HG03575 (cell line): ENCODE measurements around the gene CAPN11.
"Not testable (repeated sequence)": the region's sequence is repeated elsewhere in the genome, so short reads cannot be mapped to it uniquely, and the experiment has no call there.

ENCODE experiments used
- ATAC-seq: cut with Tn5 transposase; IDR thresholded peaks from one replicate; pipeline ENCODE4 v1.9.1; 2021; ENCODE audit not compliant: unreplicated experiment, insufficient number of reproducible peaks, low FRiP score; ENCODE audit errors: extremely low read depth

Gene CAPN11

GRCh38 chr6:44128020-44128917 lies 30.4 kb upstream of the CAPN11 start:
- no peak for ATAC-seq

GRCh38 chr6:44129841-44130322 lies 28.7 kb upstream of the CAPN11 start:
- no peak for ATAC-seq

DNA sequence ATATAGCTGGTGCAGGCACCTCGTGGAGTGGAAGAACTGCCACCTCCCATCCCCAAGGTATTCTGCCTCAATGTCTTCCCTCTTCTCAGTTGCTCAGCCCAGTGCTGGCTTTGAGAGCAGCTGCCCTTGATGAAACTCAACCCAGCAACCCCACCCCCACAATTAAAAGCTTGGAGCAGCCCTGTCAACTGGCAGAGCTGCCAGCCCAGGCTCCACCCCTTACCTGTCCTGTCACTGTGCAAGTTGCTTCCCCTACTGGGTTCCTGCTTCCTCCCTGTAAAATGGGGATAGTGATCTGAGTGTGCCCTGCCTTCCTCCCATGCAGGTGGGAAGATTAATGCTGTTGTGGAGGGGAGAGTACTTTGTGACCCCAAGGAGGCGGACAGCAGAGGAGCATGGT lies 26.7 kb upstream of the CAPN11 start:
- ATAC-seq = no peak

DNA sequence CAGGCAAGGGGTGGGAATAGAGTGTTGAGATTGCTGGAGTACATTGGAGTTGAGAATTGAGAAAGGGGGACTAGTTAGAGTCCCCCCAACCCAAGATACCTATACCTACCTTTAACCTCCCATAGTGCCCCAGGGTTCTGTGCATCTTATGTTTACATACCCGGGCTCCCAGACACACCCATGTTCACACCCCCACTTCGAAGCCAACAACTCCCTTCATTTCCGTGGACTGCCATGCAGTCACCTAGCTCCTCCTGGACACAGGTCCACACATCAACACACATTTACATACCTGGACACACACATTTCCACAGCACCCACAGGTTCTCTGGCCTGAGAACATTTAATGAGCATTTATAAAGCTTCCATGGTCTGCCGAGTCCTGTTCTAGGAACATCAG lies 26.1 kb upstream of the CAPN11 start:
- ATAC-seq = no peak

DNA sequence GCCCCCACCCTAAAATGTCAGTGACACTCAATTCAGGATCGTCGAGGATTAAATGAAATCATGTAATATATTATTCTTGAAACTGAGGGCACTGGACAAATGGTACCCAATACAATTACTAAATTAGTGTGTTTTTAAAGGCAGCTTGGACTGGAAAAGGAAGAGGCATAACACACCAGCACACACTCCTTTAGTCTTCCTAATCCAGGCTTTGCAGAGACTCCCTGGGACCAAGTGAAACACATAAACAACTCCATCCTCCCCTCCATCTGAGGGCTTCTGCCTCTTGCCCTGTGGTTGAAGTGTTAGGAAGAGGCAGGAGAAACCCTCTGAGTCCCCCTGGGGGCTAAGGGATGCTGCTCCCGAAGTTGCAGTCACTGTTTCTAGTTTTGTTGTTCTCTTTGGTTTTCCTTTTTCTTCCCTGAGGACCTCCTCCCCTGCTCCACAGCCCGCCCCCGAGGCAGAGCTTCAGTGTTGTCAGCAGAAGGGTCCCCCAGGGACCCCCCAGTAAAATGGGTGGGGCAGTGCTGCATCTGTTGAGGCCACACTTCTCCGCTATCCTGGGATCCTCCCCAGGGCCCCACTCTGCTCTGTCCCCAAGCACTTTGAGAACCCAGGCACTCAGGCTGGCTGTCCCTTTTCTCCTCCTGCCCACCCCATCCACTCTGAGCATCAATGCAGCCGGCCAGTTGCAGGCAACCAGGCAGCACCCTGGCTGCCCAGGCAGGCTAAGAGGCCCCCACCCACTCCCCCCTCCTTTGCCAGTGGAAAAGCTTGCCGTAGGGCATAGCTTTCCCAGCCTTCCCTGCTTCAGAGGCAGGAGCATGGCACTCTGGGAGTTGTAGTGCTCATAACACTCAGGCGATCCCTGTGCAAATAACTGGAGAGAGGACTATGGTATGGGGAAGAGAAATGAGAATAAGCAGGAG lies 25.4 kb upstream of the CAPN11 start:
- no peak for ATAC-seq

GRCh38 chr6:44133981-44134711 lies 24.5 kb upstream of the CAPN11 start:
- no peak for ATAC-seq

- ATAC-seq = no peak
These were observed 23.4 kb upstream of the CAPN11 start for GRCh38 chr6:44135173-44135758.

DNA sequence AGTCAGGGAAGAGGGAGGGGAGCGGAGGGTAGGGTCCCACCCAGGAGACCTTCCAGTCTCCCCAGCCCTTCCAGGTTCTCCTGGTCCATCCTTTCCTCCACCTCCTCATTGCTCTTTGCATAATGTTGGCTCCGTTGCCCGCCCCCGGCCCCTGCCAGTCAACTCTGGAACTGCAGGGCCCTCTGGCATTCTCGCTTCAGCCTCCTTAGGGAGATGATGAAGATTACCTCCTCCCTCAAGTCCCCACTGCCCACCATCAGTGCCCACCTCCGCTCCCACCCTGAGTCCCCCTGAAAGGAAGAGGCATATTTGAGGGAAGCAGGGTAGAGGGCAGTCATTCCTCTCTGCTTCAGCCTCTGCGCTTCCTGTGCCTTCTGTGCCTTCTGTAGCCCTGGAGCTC lies 22.7 kb upstream of the CAPN11 start:
- ATAC-seq = no peak

DNA sequence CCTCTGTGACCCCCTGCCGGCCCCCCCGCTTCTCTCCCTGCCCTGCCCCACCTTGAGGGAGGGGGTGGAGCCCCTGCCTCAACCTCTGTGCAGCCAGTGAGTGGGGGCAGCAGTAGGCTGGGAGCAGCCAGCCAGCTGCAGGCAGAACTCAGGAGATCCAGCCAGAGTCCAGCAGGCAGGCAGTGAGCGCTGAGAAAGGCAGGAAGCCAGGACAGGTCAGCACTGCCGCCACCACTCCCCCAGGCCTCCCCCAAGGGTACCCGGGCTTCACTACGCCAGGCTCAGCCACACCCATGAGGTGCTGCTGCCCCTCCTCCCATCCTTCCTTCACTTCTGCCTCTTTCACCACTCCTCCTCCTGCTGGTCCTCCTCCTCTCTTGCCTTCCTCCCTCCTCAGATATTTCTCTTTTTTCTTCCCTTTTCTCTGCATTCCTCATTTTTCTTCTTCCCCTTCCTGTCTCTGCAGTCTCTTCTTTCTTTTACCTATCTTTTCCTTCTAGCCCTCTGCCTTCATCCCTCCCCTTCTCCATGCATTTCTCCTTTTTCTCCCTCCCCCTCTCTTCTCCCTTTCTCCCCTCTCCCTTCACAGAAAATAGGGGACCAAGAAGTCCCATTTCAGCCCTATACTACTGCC lies 19.8 kb upstream of the CAPN11 start:
- ATAC-seq = no peak

GRCh38 chr6:44139351-44139743 lies 19.3 kb upstream of the CAPN11 start:
- no peak for ATAC-seq

GRCh38 chr6:44142835-44143234 lies 15.8 kb upstream of the CAPN11 start:
- no peak for ATAC-seq

- ATAC-seq = no peak
These were observed 14.9 kb upstream of the CAPN11 start for GRCh38 chr6:44143731-44144130.

GRCh38 chr6:44144536-44144935 lies 14.1 kb upstream of the CAPN11 start:
- not testable (repeated sequence) for ATAC-seq

DNA sequence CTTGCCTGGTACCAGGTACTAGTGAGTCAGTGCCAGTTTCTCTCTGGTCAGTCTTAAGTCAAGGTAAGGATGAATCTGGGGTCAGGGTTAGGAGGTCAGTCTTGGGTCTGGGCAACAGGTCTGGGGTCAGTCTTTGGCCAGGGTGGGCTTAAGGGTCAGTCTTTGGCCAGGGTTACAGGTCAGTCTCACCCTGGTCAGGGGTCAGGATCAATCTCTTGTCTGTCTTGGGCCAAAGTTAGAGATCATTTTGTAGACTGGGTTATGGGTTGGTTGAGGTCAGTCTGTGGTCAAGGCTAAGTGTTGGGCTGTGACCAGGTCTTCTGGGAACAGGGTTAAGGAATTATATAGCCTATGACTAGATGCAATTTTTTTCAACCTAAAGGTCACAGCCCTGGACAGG lies 12.8 kb upstream of the CAPN11 start:
- ATAC-seq = no peak

GRCh38 chr6:44146685-44147084 lies 11.9 kb upstream of the CAPN11 start:
- ATAC-seq = no peak

GRCh38 chr6:44147256-44147655 lies 11.4 kb upstream of the CAPN11 start:
- ATAC-seq = no peak

GRCh38 chr6:44148306-44148705 lies 10.3 kb upstream of the CAPN11 start:
- ATAC-seq = no peak

DNA sequence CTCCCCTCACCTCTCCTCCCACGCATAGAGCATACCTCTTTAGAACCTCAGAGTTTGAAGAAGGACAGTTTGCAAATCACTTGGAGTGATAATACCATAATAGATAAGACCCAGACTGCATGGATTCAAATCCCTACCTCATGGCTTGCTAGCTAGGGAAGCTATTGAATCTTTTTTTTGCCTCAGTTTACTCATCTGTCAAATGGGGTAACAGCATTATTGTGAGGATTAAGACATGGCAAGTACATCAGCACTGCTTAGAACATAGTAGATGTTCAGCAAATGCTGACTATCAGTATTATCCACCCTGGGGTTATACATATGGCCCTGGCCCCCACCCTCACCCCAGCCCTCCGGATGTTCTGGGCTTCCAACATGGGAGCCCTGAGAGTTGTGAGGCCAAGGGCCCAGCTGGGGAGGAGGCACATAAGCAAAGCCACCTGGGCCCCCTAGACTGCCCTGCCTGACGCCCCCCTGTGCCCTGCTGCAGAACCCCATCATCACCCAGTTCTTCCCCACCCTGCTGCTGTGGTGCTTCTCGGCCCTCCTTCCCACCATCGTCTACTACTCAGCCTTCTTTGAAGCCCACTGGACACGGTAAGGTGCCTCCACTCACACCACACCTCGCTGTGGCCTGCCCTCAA lies 9.1 kb upstream of the CAPN11 start:
- no peak for ATAC-seq
